DMS 273 (cell line): Measurements from ENCODE around the gene ZMIZ2.
A peak's percentile ranks its signal among the peaks of the same experiment; 100 is the strongest.
"Not testable (repeated sequence)": the region's sequence is repeated elsewhere in the genome, so short reads cannot be mapped to it uniquely, and the experiment has no call there.

Experiments
- DNase-seq: peaks from one replicate; lab custom pipeline; 2025; ENCODE audit not compliant: unreplicated experiment; lab: John Stamatoyannopoulos, UW

The ZMIZ2 gene

DNA sequence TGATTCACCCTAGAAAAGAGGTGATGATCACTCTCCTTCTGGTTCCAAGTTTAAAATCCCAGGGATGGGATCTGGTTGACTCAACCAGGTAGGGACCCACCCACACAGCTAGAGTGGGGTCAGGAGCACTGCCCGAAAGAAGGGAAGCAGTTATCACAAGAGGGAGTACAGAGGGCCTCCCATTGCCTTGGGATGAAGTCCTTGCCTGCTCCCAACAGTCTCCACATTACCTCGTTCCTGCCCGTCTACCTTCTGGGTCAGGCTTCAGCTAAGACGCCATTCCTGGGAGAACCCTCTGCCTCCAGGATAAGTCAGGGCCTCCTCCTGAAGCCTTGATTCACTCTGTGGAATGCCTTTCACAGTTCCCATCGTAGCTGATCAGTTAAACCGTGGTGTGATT, 23.8 kb downstream of the ZMIZ2 start:
- no peak for DNase-seq

DNA sequence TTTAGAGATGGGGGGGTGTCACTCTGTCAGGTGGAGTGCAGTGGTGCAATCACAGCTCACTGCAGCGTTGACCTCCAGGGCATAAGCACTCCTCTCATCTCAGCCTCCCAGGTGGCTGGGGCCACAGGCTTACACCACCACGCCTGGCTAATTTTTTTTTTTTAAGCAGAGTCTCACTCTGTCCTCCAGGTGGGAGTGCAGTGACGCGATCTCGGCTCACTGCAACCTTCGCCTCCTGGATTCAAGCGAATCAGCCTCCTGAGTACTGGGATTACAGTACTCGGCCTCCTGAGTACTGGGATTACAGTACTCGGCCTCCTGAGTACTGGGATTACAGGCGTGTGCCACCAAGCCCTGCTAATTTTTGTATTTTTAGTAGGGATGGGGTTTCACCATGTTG, 24.2 kb downstream of the ZMIZ2 start:
- DNase-seq, result no peak

DNA sequence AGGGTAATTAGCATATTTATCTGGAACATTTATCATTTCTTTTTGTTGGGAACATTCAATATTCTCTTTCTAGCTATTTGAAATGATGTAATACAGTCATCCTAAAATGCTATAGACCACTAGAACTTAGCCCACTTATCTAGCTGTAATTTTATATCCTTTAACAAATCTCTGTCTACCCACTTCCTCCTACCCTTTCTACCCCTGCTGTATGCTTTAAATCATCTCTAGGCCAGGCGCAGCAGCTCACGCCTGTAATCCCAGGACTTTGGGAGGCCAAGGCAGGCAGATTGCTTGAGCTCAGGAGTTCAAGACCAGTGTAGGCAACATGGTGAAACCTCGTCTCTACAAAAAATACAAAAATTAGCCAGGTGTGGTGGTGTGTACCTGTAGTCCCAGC, 25.8 kb downstream of the ZMIZ2 start:
- not testable (repeated sequence) for DNase-seq

DNA sequence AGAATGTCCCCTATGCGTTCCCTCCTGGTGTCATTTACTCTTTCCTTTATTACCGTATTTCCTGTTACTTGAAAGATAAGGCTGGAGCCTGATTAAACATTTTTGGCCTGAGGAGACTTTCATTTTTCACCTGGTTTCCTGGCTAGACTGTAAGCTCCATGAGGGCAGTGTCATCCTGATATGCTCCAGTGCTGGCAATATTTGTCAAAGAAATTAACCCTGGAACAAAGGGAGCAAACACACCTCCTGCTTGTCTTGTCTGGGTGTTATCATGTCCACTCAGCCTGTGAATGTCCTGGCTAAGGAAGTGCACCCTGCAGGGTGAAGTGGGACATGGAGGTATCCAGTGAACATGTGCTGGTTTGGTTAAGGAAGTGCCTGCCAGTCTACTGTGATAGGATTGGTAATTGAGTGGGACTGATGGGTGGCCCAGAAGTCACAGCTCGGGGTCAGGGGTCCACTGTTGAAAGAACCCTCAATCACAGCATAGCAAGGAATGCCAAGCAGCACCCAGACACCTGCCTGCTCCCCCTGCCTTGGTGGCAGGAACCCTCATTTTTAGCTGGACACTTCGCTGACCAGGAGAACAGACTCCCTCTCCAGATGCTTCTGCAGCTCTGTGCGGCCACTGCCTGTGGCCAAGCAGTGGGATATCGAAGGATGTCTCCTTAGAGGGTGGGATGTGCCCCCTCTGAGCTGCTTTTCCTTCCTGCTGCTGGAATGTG, 26.9 kb downstream of the ZMIZ2 start:
- DNase-seq, result no peak

DNA sequence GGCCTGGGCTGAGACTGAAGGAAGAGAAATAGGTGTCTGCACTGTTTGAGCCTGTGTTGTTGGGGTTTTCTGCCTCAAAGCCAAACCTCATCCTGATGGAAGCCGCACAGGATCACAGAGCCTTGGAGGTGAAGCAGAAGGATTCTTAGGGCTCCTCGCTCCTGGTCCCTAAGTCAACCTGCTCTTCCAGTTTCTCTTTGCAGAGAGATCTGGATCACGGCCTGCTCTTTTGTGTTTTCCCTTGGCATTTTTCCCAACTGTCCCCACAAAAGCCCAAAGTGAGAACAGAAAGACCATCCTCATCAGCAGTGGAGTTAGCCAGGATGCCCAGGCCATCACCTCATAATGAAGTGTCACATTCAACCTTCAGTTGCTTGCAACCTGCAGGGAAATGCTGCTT, 27.6 kb downstream of the ZMIZ2 start:
- no peak for DNase-seq

DNA sequence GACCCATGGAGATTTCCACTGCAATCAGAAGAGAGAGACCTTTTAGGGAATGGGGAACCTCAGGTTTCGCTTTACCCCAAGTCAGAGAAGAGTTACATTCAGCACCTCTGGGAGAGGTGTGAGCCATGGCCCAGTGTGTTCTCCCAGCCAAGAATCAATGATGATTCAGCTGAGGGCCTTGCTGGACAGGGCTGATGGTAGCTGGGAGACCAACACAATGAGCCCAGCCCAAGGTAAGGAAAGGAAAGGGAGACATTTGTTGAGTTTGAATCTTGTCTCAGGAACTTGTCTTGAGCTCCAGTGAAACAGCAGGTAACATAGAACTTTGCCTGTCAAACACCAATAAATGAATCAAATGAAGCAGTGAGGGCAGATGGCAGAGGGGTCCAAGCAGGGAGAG, 33.8 kb downstream of the ZMIZ2 start:
- no peak for DNase-seq

DNA sequence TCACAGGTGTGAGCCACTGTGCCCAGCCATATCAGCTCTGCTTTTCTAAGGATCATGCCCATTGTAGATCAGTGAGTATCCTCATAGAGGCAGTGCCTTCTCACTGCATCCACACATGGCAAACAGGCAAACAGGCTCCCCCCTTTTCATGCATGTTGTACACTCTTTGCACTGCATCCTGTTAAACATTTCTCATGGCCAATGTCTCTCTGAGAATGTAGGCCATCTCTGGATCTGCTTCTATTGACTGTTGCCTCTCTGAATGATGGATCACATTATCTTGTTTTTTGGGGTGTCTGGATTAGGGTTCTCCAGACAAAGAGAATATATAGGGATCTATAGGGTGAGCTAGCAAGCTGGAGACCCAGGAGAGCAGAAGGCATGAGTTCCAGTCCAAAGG, 34.8 kb downstream of the ZMIZ2 start:
- no peak for DNase-seq

DNA sequence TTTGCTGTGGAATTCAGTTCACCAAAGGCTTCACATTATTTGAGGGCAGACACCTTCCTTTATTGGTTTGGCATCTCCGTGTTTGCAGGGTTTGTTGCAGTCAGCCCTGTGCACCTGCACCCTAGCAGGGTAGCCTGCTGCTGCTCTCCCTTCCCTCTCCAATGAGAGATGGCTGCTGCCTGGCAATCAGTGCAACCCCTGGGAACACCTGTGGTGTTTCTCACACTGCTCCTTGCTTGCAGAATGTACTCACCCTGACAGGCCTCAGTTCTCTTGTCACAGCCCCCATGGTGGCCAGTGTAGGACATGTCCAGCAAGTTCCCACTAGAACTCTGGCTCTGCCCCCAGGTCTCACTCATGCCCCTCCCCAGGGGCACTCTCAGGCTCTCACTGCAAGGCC, 35.7 kb downstream of the ZMIZ2 start:
- DNase-seq, result no peak

DNA sequence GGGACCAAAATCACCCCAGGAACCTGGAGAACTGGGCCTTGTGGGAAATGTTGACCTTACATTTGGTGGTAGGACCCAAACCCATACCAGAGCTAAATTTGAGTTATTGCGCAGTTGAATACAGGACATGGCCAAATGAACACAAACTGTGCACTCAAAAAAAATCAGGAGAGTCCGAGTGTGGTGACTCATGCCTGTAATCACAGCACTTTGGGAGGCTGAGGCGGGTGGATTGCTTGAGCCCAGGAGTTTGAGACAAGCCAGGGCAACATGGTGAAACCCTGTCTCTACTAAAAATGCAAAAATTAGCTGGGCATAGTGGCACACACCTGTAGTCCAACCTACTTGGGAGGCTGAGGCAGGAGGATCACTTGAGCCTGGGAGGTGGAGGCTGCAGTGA, 36.6 kb downstream of the ZMIZ2 start:
- not testable (repeated sequence) for DNase-seq

DNA sequence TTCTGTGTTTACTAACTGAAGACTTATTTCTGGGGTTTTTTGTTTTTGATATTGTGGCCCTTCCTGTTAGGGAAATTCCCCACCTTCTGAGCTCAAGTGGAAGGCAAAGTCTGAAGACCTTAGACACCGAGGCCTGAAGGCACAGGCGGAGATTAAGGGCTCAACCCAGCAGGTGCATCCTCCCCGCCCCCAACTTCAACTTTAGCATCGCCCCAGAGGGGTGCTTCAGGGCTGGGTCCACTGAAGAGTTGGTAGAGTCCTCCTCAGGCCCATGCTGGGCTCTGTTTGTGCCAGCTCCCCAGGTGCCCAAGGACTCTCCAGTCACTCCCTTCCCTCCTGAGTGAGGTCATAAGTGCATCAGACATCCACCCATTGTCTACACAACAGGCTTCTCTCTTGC, 38.4 kb downstream of the ZMIZ2 start:
- DNase-seq, result no peak

DNA sequence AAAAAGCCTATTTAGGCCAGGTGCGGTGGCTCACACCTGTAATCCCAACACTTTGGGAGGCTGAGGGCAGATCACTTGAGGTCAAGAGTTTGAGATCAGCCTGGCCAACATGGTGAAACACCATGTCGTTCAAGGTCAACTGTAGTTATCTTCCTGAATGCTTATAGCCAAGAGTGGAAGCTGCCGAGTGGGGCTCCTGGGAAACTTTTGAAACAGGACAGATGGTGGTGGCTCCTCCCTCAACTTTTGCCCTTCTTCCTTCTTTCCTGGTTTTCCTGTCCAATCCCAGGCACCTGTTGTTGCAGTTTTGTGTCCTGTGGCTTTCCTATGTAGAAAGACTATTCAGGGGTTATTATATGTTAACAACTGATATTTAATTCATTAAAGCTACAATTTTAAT, 39.1 kb downstream of the ZMIZ2 start:
- peak; percentile 55 for DNase-seq

DNA sequence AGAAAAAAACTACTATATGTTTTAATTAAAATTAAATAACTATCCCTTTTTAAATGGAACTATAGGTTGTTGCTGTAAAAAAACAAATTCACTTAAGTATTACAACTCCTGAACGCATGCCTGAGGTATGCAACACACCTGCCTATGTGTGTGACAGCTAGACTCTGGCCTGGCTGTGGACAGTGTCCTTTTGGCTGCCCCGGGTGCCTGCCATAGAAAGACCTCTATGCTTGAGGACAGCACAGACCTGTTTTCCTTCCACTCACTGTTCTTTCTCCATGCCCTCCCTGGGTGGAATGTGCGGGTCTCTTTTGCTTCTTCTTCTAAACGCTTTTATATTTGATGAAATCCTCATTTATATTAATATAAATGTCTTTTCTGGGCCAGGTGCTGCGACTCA, 41.3 kb downstream of the ZMIZ2 start:
- DNase-seq, result no peak

DNA sequence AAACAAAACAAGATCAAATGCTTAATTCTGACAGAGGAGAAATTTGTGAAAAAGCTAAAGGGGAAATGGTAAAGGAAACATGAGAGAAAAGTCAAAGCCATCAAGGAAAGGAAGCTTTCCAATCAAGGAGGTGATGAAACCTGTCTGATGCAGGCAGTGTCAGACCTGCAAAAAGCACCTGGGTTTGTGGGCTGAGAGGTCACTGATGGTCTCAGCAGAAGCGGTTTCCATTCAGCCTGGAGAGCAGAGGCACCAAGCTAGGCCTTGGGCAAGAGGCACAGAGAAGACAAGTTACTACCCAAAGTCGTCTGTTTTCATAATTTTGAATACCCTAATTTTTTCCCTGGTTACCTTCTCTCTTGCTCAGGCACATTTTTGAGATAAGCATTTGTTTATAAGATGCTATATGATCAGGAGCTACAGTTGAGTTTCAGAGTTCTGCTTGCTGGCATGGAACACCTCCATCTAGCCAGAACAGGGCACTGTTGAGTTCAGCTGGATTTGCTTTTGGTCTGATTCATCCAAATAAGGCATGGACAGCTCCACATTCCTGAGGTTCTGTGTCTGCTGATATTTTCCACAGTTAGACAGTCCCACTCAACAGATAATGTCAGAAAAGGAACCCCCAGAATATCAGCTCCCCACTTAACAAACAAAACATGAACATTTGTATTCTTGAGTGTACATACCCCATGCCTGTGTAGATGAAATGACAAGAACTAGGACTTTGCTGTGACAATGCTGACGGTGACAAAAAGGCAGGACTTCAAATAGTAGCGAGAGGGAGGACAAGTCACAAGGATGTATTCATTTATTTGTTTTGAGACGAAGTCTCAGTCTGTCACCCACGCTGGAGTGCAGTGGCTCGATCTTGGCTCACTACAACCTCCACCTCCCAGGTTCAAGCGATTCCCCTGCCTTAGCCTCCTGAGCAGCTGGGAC, 42.9 kb downstream of the ZMIZ2 start:
- no peak for DNase-seq

DNA sequence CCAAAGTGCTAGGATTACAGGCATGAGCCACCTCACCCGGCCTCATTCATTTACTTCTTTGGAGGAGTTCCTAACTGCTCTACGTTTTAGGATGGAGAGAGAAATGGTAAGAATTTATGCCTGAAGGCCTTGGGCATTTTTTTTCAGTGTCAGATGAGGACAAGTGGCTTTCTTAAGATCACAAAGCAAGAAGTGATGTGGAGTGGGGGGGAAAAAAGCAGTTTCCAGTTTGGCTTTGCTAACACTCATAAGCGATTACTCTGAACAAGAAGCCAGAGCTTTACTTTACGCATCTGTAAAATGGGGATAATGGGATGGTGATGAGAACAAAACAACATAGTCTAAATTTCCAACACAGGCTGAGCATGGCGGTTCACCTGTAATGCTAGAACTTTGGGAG, 45.3 kb downstream of the ZMIZ2 start:
- no peak for DNase-seq

DNA sequence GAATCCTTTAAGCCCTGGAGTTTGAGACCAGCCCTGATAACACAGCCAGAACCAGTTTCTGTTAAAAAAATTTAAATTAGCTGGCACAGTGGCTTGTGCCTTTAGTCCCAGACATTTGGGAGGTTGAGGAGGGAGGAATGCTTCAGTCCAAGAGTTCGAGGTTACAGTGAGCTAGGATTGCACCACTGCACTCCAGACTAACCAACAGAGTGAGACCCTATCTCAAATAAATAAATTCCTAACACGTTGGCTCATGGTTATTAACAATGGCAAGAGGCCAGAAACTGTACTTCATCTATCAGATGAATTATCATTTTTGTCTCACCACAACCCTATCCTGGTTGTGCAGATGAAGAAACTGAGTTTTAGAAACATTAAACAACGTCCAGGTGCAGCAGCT, 45.7 kb downstream of the ZMIZ2 start:
- DNase-seq, result no peak

DNA sequence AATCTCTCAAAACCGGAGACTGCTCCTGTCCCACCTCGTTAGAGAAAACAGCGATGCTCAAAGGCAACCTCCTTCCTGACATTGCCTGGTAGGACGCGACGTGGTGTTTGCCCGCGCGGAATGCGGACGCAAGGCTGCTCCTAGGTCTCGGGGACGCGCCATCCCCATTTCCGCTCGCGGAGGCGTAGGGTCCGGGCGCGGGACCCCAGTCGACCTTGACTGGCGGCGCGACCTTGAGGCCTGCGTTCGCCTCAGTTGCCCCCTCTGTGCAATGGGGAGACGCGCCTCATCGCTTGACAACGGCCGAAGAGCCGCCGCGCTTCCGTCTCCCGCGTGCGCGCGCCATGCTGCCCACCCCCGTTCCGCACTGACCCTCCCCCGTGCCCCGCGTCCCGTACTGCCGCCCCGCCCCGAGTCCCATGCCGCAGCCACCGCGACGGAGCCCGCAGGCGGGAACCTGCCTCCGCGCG, 47.4 kb downstream of the ZMIZ2 start:
- peak; percentile 95 for DNase-seq

DNA sequence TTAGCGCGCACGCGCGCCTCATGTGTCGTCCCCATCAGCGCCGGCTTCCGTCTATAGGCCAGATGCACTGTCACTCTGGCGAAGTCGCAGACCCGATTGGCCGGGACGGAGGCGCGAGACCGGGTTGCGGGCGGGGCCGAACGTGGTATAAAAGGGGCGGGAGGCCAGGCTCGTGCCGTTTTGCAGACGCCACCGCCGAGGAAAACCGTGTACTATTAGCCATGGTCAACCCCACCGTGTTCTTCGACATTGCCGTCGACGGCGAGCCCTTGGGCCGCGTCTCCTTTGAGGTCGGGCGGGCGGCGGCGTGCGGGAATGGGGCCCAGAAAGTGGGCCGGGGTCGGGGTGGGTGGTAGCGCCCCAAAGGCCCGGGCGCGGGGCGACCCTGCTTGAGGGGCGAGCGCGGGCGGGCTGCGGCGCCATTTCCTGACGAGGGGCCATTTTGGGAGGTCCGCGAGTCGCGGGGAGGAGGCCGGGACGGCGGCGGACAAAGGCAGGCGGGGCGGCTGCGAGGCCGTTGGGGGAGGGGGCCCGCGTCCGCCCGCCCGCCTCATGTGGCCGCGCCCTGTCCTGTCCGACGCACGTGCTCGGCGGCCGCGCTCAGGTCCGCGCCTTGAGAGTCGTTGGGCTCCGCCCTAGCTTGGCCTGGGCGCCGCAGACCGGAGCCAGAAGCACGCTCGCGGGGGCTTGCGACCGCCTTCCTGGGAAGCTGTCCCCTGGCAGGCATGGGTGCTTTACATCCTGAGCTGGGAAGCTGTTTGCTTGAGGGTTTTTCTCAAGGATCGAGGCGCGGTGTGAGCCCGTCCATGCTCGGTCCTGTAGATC, 48.1 kb downstream of the ZMIZ2 start, which contains the start of gene PPIA:
PPIA (plus strand) TSS at position 178 of the 825 bp plus-strand sequence; CDS start at position 222, 44 bp downstream.
- DNase-seq, result peak; percentile 100

DNA sequence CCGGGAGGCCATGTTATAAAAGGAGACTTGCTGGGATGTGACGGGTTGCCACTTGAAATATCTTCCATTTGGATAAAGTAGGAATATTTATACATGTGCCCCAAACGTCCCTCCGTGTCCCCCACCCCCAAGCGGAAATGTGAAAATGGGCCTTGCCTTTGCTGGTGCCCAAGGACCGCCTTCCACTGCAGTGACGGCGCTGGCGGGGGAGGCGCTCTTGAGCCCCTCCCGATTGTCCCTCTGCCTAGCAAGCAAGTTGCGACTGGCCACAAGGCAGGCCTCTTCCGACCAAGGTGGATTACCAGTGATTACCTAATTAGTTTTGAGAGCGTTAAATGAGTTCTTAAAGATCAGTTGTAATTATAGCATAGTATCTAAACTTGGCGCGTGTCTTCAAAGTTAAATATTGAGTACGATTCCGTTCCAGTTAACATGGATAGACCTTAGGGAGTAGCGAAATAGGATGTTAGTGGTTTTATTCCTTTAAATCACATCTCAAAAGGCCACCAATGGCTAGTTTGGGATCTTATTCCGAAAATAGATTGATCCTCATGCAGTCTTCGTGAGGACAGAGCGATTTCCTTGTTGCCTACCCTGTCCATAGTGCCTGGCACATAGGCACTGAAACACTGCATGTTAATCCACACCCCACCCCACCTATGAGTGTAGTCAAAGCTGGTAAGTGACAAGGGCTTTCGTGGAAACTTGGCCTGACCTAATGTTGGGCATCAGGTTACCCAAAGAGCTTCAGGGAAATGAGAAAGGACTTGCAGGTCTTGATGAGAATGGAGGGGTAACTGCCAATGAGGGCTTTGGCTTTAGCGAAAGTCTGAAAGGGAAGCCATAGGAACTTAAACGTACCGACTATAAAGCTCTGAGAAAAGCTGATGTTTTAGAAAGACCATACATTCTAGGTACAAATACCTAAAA, 48.9 kb downstream of the ZMIZ2 start:
- DNase-seq, result peak; percentile 96

DNA sequence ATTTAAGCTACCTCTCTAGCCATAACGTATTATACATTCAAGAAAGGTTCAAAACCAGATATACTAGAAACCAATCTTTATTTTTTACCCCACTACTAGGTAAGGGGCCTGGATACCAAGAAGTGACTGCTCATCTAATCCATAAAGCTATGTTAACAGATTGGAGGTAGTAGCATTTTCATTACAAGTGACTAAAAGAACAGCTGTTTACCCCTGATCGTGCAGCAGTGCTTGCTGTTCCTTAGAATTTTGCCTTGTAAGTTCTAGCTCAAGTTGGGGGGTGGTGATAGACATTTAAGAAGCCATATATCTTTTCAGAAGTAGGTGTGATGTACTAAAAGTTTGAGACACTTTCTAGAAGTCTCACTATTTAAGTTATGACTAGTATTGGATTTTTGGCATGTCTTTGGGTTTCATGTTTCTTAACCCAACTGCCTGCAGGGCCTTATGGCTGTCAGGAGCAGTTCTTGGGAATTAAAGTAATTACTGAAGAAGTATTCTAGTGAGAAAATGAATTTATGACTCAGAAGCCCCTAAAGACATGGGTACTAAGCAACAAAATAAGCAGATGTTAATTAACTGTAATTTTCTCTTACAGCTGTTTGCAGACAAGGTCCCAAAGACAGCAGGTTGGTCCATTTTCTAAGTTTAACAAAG, 50.1 kb downstream of the ZMIZ2 start:
- peak; percentile 47 for DNase-seq

DNA sequence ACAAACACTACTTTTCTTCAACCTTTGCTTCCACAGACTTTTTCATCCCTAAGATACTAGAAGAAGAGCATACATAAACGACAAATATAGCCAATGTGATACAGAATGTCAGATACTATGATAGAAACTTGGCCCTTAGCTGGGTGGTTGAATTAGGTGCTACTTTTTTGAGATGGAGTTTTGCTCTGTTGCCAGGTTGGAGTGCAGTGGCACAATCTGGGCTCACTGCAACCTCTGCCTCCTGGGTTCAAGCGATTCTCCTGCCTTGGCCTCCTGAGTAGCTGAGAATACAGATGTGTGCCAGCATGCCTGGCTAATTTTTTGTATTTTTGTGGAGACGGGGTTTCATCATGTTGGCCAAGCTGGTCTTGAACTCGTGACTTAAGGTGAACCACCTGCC, 51.3 kb downstream of the ZMIZ2 start:
- DNase-seq, result no peak
